HAP-1 (cell line): Measurements from ENCODE around the gene DLGAP4.
A peak's percentile ranks its signal among the peaks of the same experiment; 100 is the strongest.

Experiments
- DNase-seq, 2 experiments: peaks; one replicate each; pipeline ENCODE4 v3.0.0-alpha.2; 2016 to 2020; ENCODE audit warnings: low spot score in 2 of 2
- H3K27me3 ChIP-seq: fragments of 250-450 bp; sonication (Bioruptor Pico); 2 replicates; pipeline ENCODE4 v1.5.1; 2020; ENCODE audit warnings: low read depth, mild to moderate bottlenecking, moderate library complexity
- H3K36me3 ChIP-seq: fragments of 250-450 bp; sonication (Bioruptor Pico); replicated peaks from 2 replicates; pipeline ENCODE4 v1.5.1; 2020; ENCODE audit warnings: mild to moderate bottlenecking
- H3K4me1 ChIP-seq: fragments of 250-450 bp; sonication (Bioruptor Pico); 2 replicates; pipeline ENCODE4 v1.5.1; 2020; ENCODE audit warnings: mild to moderate bottlenecking
- H3K4me3 ChIP-seq: fragments of 250-450 bp; sonication (Bioruptor Pico); 2 replicates; pipeline ENCODE4 v1.5.1; 2020; ENCODE audit warnings: mild to moderate bottlenecking, moderate library complexity
- H3K9me3 ChIP-seq: fragments of 250-450 bp; sonication (Bioruptor Pico); 2 replicates; pipeline ENCODE4 v1.5.1; 2020; ENCODE audit warnings: mild to moderate bottlenecking, moderate library complexity
- in situ Hi-C: fragments of 300-500 bp; cut with MboI; formaldehyde crosslinking; loops from 3 replicates; pipeline ENCODE4 v1.14.3; 2020; ENCODE audit warnings: low sequenced_read_pairs, inconsistent platforms, mixed read lengths

DLGAP4 gene

DNA sequence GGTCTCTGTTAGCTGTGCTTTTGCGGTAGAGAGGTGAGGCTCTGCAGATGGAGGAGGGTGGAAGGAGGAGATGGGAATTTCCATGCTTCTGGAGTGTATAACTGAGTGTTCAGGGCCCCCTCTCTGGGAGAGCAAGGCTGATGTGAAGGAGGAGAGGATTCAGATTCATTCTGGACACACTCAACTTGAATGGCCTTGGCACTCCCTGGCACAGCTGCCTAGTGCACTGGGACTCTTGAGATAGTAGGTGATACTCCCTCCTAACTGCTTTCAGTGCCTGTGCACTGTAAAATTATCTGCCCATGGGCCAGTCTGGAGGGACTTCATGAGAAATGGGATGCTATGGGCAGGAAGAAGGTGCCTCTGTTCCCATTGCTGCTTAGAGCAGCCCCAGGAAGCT, 180.9 kb downstream of the DLGAP4 start:
- H3K4me3 ChIP-seq = no peak overlapping the region
- H3K9me3 ChIP-seq = no peaks in the 10 kb centered on the region
- in situ Hi-C loops = no loop called here
- no peak for DNase-seq
- H3K4me1 ChIP-seq = no peaks in the 10 kb centered on the region
- H3K27me3 ChIP-seq = no peaks in the 10 kb centered on the region
- no peaks in the 10 kb centered on the region for H3K36me3 ChIP-seq

DNA sequence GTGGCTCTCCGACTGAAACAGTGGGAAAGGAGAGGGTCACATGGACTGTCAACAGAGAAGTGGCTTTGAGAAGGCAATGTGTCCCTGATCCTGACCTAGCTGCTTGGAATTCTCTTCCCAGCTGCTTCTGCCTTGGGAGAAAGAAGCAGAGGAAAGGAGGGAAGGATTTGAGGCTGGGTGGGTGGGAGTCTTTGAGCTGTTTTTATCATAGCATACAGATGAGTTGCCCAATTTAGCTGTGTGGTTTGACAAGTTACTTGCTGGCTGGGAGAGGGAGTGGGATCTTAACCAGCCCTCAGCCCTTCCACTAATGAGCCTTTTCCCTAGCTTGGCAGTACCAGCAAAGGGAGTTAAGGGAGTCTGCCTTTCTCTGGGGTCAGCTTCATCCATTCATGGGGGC, 184.1 kb downstream of the DLGAP4 start:
- in situ Hi-C loops = no loop called here
- Histone ChIP-seq H3K4me1 (no peaks in the 10 kb centered on the region), H3K27me3 (no peaks in the 10 kb centered on the region), H3K4me3 (no peak overlapping the region), H3K9me3 (no peaks in the 10 kb centered on the region), H3K36me3 (no peaks in the 10 kb centered on the region)
- DNase-seq = no peak

DNA sequence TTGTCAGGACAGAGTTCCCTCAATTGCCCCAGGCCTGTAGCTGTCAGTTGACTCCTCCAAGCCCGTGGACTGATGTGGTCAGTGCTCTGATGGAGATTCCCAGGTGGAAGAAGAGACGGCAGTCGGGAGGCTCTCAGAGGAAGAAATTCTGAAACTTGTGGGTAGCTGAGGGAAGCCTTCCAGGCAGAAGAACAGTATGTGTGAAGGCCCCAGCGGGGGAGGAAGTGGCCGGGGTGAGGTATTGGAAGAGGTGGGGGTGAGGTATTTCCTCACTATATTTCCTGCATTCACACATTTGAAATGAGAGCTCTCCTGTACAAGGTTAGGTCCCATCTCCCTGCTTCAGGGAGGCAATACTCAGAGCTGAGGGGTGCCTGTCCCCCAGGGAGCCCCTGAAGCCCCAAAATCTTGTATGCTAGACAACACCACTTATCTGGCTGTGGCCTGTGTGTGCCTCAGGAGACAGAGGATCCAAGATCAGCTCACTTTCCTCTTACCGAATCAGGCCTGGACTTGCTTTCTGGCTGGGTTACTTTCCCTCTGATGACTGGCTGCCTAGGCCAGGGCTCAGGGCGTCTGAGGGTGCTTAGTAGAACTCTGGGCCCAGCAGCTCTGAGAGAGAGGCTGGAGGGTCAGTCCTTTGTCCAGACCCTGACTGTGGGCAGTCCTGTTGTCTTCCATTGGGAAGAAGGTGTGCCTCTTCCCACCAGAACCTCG, 185.9 kb downstream of the DLGAP4 start:
- in situ Hi-C loops = no loop called here
- H3K4me3 ChIP-seq = no peak overlapping the region
- peaks cover 3% of the 10 kb centered on the region for H3K36me3 ChIP-seq
- H3K4me1 ChIP-seq = no peaks in the 10 kb centered on the region
- H3K27me3 ChIP-seq = no peaks in the 10 kb centered on the region
- no peaks in the 10 kb centered on the region for H3K9me3 ChIP-seq
- no peak for DNase-seq

DNA sequence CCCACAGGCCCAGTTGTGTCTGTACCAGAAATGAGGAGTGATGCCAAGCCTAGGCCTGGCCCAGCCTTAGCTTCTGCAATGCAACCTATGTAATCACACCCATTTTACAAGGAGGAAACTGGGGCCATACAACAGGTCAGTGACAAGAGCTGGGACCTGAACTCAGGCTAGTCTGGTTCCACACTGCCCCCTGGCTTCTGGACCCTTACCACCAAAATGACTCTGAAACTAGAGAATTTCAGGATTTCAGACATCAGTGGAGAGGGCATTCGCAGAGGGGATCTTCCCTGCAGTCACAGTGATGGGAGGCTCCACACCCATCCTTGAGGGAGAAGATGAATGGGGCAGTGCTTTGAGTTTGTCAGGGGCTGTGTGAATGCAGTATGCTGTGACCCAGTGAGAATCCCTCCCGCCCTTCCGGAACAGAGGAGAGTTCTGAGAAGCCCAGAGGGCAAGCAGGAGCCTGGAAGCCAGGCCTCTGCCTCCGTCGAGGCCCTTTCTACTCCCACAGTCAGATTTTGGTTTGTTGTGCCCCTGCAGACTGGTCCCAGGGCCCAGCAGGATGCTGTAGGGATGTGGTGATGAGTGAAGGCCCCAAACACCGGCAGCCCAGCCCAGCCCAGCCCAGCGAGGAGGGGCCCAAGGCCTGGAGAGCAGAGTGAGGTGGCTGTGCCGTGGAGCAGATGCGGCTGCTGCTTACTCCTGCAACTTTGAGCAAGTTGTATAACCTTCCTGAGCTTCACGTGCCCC, 187.1 kb downstream of the DLGAP4 start:
- no peak overlapping the region for H3K4me3 ChIP-seq
- in situ Hi-C loops = no loop called here
- H3K9me3 ChIP-seq = no peaks in the 10 kb centered on the region
- peaks cover 9% of the 10 kb centered on the region for H3K36me3 ChIP-seq
- H3K4me1 ChIP-seq = no peaks in the 10 kb centered on the region
- peak in 1 of 2 experiments; percentile 30 for DNase-seq
- no peaks in the 10 kb centered on the region for H3K27me3 ChIP-seq

DNA sequence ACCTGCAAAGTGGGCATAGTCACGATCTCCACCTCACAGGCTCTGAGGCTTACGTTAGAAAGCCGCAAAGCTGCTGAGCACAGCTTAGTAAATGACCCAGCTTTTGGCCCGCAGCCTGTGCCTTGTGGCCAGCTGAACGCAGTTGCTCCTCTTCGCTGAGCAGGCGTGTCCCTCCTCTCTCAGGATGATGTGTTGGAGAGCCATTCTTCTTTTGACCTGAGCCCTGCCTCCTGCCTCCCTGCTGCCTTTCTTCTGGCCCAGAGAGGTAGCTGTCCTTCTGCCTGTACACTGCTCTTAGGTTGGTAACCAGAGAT, 187.6 kb downstream of the DLGAP4 start:
- Histone ChIP-seq H3K27me3 (no peaks in the 10 kb centered on the region), H3K4me3 (no peak overlapping the region), H3K4me1 (no peaks in the 10 kb centered on the region), H3K9me3 (no peaks in the 10 kb centered on the region), H3K36me3 (peaks cover 9% of the 10 kb centered on the region)
- in situ Hi-C loops = no loop called here
- DNase-seq = no peak

DNA sequence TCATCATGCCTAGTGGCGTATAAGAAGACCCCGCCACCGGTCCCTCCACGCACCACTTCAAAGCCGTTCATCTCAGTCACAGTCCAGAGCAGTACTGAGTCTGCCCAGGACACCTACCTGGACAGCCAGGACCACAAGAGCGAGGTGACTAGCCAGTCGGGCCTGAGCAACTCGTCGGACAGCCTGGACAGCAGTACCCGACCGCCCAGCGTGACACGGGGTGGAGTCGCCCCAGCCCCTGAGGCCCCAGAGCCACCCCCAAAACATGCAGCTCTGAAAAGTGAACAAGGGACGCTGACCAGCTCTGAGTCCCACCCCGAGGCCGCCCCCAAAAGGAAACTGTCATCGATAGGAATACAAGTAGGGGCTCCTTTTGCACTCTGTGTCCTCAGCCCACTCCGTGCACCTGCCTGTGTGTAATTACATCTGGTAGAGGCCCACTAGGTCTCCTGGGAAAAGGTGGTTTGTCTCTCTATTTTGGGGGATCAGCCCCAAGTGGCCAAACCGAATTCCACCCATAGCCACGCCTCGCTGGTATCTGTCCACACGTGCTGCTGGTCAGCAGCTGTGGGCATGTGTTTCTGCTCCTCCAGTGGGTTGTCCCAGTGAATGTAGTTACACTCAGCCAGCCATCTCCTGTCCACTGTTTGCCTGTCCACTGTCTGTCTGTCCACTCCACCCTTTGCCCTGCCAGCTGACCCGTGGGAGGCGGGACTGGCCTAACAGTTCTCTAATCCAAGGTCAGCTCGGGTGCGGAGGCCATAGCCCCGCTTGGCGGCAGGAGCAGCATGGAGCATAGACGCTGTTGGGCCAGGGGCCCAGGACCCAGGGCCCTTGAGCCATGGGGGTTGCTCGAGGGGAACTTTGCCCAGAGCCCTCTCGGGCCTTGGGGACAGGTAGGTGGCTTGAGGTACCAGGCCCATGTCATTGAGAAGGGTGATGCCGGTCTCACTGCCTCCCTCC, 190.8 kb downstream of the DLGAP4 start:
- Histone ChIP-seq H3K4me3 (no peak overlapping the region), H3K4me1 (no peaks in the 10 kb centered on the region), H3K9me3 (no peaks in the 10 kb centered on the region), H3K27me3 (no peaks in the 10 kb centered on the region), H3K36me3 (peaks cover 14% of the 10 kb centered on the region)
- in situ Hi-C loops = no loop called here
- DNase-seq = no peak

DNA sequence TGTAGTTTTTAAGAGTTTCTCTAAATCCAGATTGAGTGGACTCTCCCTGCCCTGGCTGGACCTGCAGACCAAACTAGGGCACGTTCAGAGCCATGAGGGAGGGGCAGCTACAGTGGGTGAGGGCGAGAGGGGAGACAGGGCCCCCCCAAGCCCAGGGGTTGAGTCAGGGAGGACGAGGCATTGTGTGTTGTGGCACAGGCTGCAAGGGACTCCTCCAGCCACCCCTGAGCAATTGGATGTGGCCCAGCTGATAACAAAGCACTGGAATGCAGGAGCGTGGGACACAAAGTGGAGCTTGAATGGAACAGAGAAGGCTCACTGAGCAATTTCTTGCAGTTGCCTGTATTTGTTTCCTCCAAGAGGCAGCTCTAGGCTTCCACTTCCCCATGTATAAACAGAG, 191.7 kb downstream of the DLGAP4 start:
- no peak for DNase-seq

DNA sequence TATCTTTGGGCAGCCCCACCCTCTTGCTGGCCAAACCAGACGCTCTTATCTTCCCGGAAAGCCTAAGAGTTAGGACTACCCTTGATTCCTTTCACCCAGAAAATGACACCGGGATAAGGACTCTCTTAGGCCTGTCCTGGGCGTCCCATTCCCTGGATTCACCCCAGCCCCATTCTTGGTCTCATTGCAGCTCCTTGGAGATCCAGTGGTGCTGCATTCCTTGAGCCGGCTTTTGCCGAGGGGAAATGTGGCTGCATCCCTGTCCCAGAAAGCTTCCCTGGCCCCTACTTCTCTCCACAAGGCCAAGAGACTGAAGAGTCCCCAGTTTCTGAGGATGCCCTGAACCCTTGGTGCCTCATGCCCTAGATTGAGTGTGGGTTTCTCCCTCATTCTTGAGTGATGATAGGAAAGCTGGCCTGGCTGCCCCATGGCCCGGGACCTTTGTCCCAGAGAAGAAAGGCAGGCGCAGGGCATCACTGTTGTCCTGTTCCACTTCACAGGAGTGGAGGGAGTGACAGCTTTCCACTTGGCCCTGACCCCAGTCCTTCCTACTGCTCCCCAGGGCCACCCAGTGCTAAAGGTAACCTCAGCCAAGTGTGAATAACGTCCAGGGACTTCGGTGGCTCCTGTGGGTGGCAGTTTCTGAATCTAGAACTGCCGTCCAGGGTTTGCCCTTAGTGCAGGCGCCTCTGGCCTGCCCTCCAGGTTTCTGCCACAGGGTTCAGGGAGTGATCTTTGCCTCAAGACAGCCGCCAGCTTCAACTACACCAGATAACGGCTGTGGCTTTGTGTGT, 192.4 kb downstream of the DLGAP4 start:
- Histone ChIP-seq H3K27me3 (no peaks in the 10 kb centered on the region), H3K4me3 (no peak overlapping the region), H3K4me1 (no peaks in the 10 kb centered on the region), H3K36me3 (peaks cover 15% of the 10 kb centered on the region), H3K9me3 (no peaks in the 10 kb centered on the region)
- in situ Hi-C loops = no loop called here
- DNase-seq = no peak

More for the DNA sequence above, 191.7 kb downstream of the DLGAP4 start:
- Histone ChIP-seq H3K27me3 (no peaks in the 10 kb centered on the region), H3K36me3 (peaks cover 14% of the 10 kb centered on the region), H3K4me1 (no peaks in the 10 kb centered on the region), H3K9me3 (no peaks in the 10 kb centered on the region), H3K4me3 (no peak overlapping the region)
- in situ Hi-C loops = no loop called here

DNA sequence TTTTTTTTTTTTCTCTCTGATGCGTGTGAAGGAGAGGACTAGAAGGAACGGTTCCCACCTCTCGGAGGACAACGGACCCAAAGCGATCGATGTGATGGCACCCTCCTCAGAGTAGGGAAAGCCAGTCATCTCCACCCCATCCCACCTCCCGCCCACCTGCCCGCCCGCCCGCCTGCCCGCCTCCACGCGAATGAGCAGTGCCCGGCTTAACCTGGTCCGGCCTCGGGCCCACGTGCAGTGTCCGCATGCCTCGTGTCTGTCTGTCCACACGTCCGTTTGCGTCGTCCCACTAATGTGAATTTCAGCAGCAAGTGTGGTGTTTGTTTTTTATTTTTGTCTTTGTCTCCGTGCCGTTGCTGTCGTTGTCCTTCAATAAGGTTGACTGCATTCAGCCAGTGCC, 193.1 kb downstream of the DLGAP4 start:
- no peaks in the 10 kb centered on the region for H3K27me3 ChIP-seq
- no peak overlapping the region for H3K4me3 ChIP-seq
- DNase-seq = no peak
- H3K36me3 ChIP-seq = peaks cover 19% of the 10 kb centered on the region
- no peaks in the 10 kb centered on the region for H3K9me3 ChIP-seq
- no peaks in the 10 kb centered on the region for H3K4me1 ChIP-seq
- in situ Hi-C loops = no loop called here

DNA sequence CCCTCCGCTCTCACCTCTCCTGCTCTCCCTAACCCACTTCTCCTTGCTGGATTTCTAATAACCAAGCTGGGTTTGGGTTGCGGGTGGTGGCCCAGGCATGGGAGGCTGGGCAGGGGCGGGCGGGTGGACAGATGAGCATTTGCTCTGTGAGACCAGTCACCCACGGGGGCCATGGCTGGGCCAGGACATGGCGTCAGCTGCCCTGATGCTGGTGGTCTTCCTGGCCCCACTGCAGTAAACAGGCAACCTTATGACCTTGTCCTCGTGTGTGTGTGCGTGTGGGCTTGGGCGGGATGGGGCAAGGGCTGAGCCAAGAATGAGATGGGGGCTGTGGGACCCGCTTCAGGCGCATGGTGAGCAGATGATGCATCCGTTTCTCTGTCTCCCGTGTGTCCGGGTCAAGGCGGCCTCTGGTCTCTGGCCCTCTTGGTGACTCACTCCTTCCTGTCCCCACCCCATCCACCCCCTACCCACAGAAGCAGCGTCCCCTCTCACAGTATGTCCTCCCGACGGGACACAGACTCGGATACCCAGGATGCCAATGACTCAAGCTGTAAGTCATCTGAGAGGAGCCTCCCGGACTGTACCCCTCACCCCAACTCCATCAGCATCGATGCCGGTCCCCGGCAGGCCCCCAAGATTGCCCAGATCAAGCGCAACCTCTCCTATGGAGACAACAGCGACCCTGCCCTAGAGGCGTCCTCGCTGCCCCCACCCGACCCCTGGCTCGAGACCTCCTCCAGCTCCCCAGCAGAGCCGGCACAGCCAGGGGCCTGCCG, 193.8 kb downstream of the DLGAP4 start:
- no peak overlapping the region for H3K4me3 ChIP-seq
- no peaks in the 10 kb centered on the region for H3K27me3 ChIP-seq
- H3K4me1 ChIP-seq = no peaks in the 10 kb centered on the region
- in situ Hi-C loops = no loop called here
- H3K36me3 ChIP-seq = peaks cover 23% of the 10 kb centered on the region
- DNase-seq = no peak
- H3K9me3 ChIP-seq = no peaks in the 10 kb centered on the region

DNA sequence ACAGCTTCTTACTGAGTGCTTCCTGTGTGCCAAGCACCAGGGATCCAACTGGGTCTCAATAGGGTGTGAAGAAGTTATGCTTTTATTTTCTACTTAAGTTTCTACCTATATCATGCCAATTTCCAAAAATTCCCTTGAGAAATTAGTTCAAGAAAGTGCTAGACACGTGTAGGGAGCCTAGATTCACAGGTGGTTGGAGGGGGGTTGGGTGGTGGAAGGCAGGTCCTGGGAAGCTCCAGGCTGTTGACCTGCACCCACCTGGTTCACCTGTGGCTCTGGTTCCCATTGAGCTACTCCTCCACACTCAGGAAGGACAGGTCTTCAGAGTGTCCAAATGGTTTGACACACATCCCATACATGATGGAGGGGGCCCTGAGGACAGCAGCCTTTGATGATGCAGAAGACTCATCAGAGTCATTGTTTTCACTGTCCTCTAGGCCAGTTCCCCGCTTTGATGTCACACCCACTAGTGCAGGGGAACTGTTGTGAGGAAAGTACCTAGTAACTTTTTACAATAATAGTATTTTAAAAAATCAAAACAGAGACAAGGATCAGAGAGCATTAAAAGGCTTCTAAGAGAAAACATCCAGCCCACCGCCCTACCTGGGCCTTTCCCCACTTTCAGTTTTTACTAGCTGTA, 195.3 kb downstream of the DLGAP4 start:
- in situ Hi-C loops = no loop called here
- Histone ChIP-seq H3K36me3 (peaks cover 23% of the 10 kb centered on the region), H3K9me3 (no peaks in the 10 kb centered on the region), H3K4me3 (no peak overlapping the region), H3K4me1 (no peaks in the 10 kb centered on the region), H3K27me3 (no peaks in the 10 kb centered on the region)
- DNase-seq = no peak

DNA sequence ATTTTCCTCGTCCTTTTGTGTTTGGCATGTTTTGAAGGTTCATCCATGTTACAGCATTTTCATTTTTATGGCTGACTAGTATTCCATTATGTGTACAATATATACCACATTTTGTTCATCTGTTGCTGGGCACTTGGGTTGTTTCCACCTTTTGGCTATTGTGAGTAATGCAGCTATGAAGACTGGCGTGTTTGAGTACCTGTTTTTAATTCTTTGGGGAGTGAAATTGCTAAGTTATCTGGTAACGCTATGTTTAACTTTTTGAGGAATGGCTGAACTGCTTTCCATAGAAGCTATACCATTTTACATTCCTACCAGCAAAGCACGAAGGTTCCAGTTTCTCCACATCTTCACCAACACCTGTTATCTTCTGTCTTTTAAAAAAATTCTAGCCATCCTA, 198.2 kb downstream of the DLGAP4 start:
- H3K4me1 ChIP-seq = no peaks in the 10 kb centered on the region
- in situ Hi-C loops = no loop called here
- H3K36me3 ChIP-seq = peaks cover 14% of the 10 kb centered on the region
- H3K27me3 ChIP-seq = no peaks in the 10 kb centered on the region
- DNase-seq = no peak
- H3K4me3 ChIP-seq = no peak overlapping the region
- no peaks in the 10 kb centered on the region for H3K9me3 ChIP-seq
